ENCODE results near the gene OTOP1. TPM values are rescaled to one million over a fixed set of nuclear protein-coding genes. Genes with fewer than 3 reads are reported as not detected.
"Not testable (repeated sequence)": the region's sequence is repeated elsewhere in the genome, so short reads cannot be mapped to it uniquely, and the experiment has no call there.

The OTOP1 gene
- total RNA-seq, 1 donor from 2014 or later, result not detected

- Mint-ChIP-seq H3K27me3 (ENCODE audit: insufficient read depth) (peaks cover 9% of the 10 kb centered on the region), H3K4me3 (no peak overlapping the region), H3K9me3 (no peaks in the 10 kb centered on the region), H3K27ac (no peak overlapping the region), H3K36me3 (ENCODE audit: low read depth) (no peaks in the 10 kb centered on the region), H3K4me1 (ENCODE audit: low read depth) (peaks cover 2% of the 10 kb centered on the region)
- no peak for DNase-seq (ENCODE audit: low spot score)
- intact Hi-C loops (cut with micrococcal nuclease), result no loop called here
Measured at GRCh38 chr4:4254199-4254598, 27.5 kb upstream of the OTOP1 start.

- Mint-ChIP-seq H3K4me3 (peak overlapping the region; percentile 11), H3K27me3 (ENCODE audit: insufficient read depth) (peaks cover 8% of the 10 kb centered on the region), H3K4me1 (ENCODE audit: low read depth) (peaks cover 34% of the 10 kb centered on the region), H3K9me3 (no peaks in the 10 kb centered on the region), H3K36me3 (ENCODE audit: low read depth) (peaks cover 8% of the 10 kb centered on the region), H3K27ac (no peak overlapping the region)
- intact Hi-C loops (cut with micrococcal nuclease), result loop anchor here (2.0 kb wide), 1 partner anchor 295 kb away; no protein-coding TSS in a partner anchor
- no peak for DNase-seq (ENCODE audit: low spot score)
Measured at GRCh38 chr4:4249866-4250265, 23.1 kb upstream of the OTOP1 start.

- H3K4me3 Mint-ChIP-seq, result peak overlapping the region; percentile 87
- intact Hi-C loops (cut with micrococcal nuclease), result loop anchor here (2.0 kb wide), 1 partner anchor 295 kb away; no protein-coding TSS in a partner anchor
- not testable (repeated sequence) for H3K27me3 Mint-ChIP-seq (ENCODE audit: insufficient read depth); DNase-seq (ENCODE audit: low spot score); H3K9me3 Mint-ChIP-seq; H3K36me3 Mint-ChIP-seq (ENCODE audit: low read depth); H3K27ac Mint-ChIP-seq
- H3K4me1 Mint-ChIP-seq (ENCODE audit: low read depth), result peaks cover 35% of the 10 kb centered on the region
Measured at GRCh38 chr4:4249342-4249741, 22.6 kb upstream of the OTOP1 start.

- H3K27me3 Mint-ChIP-seq (ENCODE audit: insufficient read depth), result peaks cover 4% of the 10 kb centered on the region
- no peak for DNase-seq (ENCODE audit: low spot score)
- H3K27ac Mint-ChIP-seq, result peak overlapping the region; percentile 97
- H3K4me3 Mint-ChIP-seq, result peak overlapping the region; percentile 87
- no peaks in the 10 kb centered on the region for H3K9me3 Mint-ChIP-seq
- peaks cover 9% of the 10 kb centered on the region for H3K36me3 Mint-ChIP-seq (ENCODE audit: low read depth)
- peaks cover 35% of the 10 kb centered on the region for H3K4me1 Mint-ChIP-seq (ENCODE audit: low read depth)
- intact Hi-C loops (cut with micrococcal nuclease), result loop anchor here (1.0 to 2.0 kb wide), 3 partner anchors 41 to 294 kb away; partner anchors contain the start of genes LYAR and ZBTB49
Measured at GRCh38 chr4:4248885-4249203, 22.1 kb upstream of the OTOP1 start.

GRCh38 chr4:4248029-4248884 lies 21.5 kb upstream of the OTOP1 start, which contains the start of gene TMEM128:
TMEM128 (minus strand) TSS chr4:4248223; CDS start chr4:4248202, 21 bp downstream.
- Mint-ChIP-seq H3K4me1 (ENCODE audit: low read depth) (peaks cover 35% of the 10 kb centered on the region), H3K27ac (peak within 1 kb of the TSS; percentile 97), H3K4me3 (peak within 1 kb of the TSS; percentile 87), H3K36me3 (ENCODE audit: low read depth) (peaks cover 14% of the 10 kb centered on the region), H3K9me3 (no peaks in the 10 kb centered on the region), H3K27me3 (ENCODE audit: insufficient read depth) (peaks cover 4% of the 10 kb centered on the region)
- DNase-seq (ENCODE audit: low spot score), result peak; percentile 91
- intact Hi-C loops (cut with micrococcal nuclease), result loop anchor here (1.0 to 2.0 kb wide), 3 partner anchors 42 to 293 kb away; partner anchors contain the start of genes LYAR and ZBTB49

- H3K4me3 Mint-ChIP-seq, result peak overlapping the region; percentile 87
- peaks cover 35% of the 10 kb centered on the region for H3K4me1 Mint-ChIP-seq (ENCODE audit: low read depth)
- DNase-seq (ENCODE audit: low spot score), result no peak
- intact Hi-C loops (cut with micrococcal nuclease), result loop anchor here (1.0 to 2.0 kb wide), 3 partner anchors 43 to 294 kb away; partner anchors contain the start of genes LYAR and ZBTB49
- peaks cover 16% of the 10 kb centered on the region for H3K36me3 Mint-ChIP-seq (ENCODE audit: low read depth)
- H3K27me3 Mint-ChIP-seq (ENCODE audit: insufficient read depth), result peaks cover 4% of the 10 kb centered on the region
- peak overlapping the region; percentile 97 for H3K27ac Mint-ChIP-seq
- H3K9me3 Mint-ChIP-seq, result no peaks in the 10 kb centered on the region
Measured at GRCh38 chr4:4247696-4248028, 20.9 kb upstream of the OTOP1 start.

GRCh38 chr4:4245172-4245571 lies 18.4 kb upstream of the OTOP1 start:
- Mint-ChIP-seq H3K27ac (peak overlapping the region; percentile 3), H3K4me3 (no peak overlapping the region), H3K4me1 (ENCODE audit: low read depth) (peaks cover 35% of the 10 kb centered on the region), H3K36me3 (ENCODE audit: low read depth) (peaks cover 26% of the 10 kb centered on the region), H3K27me3 (ENCODE audit: insufficient read depth) (no peaks in the 10 kb centered on the region), H3K9me3 (no peaks in the 10 kb centered on the region)
- no peak for DNase-seq (ENCODE audit: low spot score)
- intact Hi-C loops (cut with micrococcal nuclease), result no loop called here

GRCh38 chr4:4239551-4239950 lies 12.8 kb upstream of the OTOP1 start:
- H3K27me3 Mint-ChIP-seq (ENCODE audit: insufficient read depth); DNase-seq (ENCODE audit: low spot score); H3K4me1 Mint-ChIP-seq (ENCODE audit: low read depth); H3K27ac Mint-ChIP-seq; intact Hi-C loops (cut with micrococcal nuclease); H3K4me3 Mint-ChIP-seq; H3K9me3 Mint-ChIP-seq: not testable (repeated sequence)
- H3K36me3 Mint-ChIP-seq (ENCODE audit: low read depth), result peaks cover 33% of the 10 kb centered on the region

- DNase-seq (ENCODE audit: low spot score), result no peak
- Mint-ChIP-seq H3K4me3 (no peak overlapping the region), H3K36me3 (ENCODE audit: low read depth) (peaks cover 9% of the 10 kb centered on the region), H3K9me3 (no peaks in the 10 kb centered on the region), H3K27me3 (ENCODE audit: insufficient read depth) (peaks cover 9% of the 10 kb centered on the region), H3K27ac (no peak overlapping the region), H3K4me1 (ENCODE audit: low read depth) (no peaks in the 10 kb centered on the region)
- intact Hi-C loops (cut with micrococcal nuclease), result no loop called here
Measured at GRCh38 chr4:4233610-4234009, 6.9 kb upstream of the OTOP1 start.

- DNase-seq (ENCODE audit: low spot score), result no peak
- intact Hi-C loops (cut with micrococcal nuclease), result no loop called here
- Mint-ChIP-seq H3K4me1 (ENCODE audit: low read depth) (no peaks in the 10 kb centered on the region), H3K4me3 (no peak overlapping the region), H3K36me3 (ENCODE audit: low read depth) (no peaks in the 10 kb centered on the region), H3K27ac (no peak overlapping the region), H3K9me3 (no peaks in the 10 kb centered on the region), H3K27me3 (ENCODE audit: insufficient read depth) (peaks cover 45% of the 10 kb centered on the region)
Measured at GRCh38 chr4:4228356-4228668, 1.6 kb upstream of the OTOP1 start.

- no peak for DNase-seq (ENCODE audit: low spot score)
- no peaks in the 10 kb centered on the region for H3K4me1 Mint-ChIP-seq (ENCODE audit: low read depth)
- H3K27me3 Mint-ChIP-seq (ENCODE audit: insufficient read depth), result peaks cover 50% of the 10 kb centered on the region
- H3K9me3 Mint-ChIP-seq, result no peaks in the 10 kb centered on the region
- no peak overlapping the region for H3K4me3 Mint-ChIP-seq
- intact Hi-C loops (cut with micrococcal nuclease), result no loop called here
- H3K27ac Mint-ChIP-seq, result no peak overlapping the region
- no peaks in the 10 kb centered on the region for H3K36me3 Mint-ChIP-seq (ENCODE audit: low read depth)
Measured at GRCh38 chr4:4227510-4228355, 1.0 kb upstream of the OTOP1 start.

GRCh38 chr4:4225915-4226605 lies 669 bp downstream of the OTOP1 start:
- H3K27ac Mint-ChIP-seq, result no peak overlapping the region

More at GRCh38 chr4:4225915-4226605, 669 bp downstream of the OTOP1 start:
- Mint-ChIP-seq H3K27me3 (ENCODE audit: insufficient read depth) (peaks cover 56% of the 10 kb centered on the region), H3K4me3 (no peak overlapping the region), H3K9me3 (no peaks in the 10 kb centered on the region), H3K4me1 (ENCODE audit: low read depth) (no peaks in the 10 kb centered on the region), H3K36me3 (ENCODE audit: low read depth) (no peaks in the 10 kb centered on the region)
- no peak for DNase-seq (ENCODE audit: low spot score)
- intact Hi-C loops (cut with micrococcal nuclease), result no loop called here
